Esophagus squamous epithelium (tissue), 4 donors: ENCODE results near the gene AOPEP.

Source experiments
- CTCF ChIP-seq, 6 experiments: fragments of 450-650 bp in 4 of 6; fragments of 200-600 bp in 2 of 6; sonication (generic) in 2 of 6; IDR thresholded peaks; one replicate each; pipeline ENCODE4 v1.5.1; 2016 to 2019; ENCODE audit warnings: antibody characterized with exemption in 6 of 6, mild to moderate bottlenecking in 4 of 6, moderate library complexity in 4 of 6
- POLR2A ChIP-seq, 4 donors: fragments of 450-650 bp; IDR thresholded peaks; one replicate each; pipeline ENCODE4 v1.6.1; 2017; ENCODE audit warnings: antibody characterized with exemption in 4 of 4, mild to moderate bottlenecking in 4 of 4, moderate library complexity in 3 of 4

GRCh38 chr9:95091601-95092261 is 365.2 kb downstream of the AOPEP start:
- TF ChIP-seq POLR2A (IDR thresholded peaks at IDR 0.05) (no peak), CTCF (IDR thresholded peaks at IDR 0.05) (no peak)
